GM18873 (cell line): ENCODE data around the gene SDHAF3.
"Not testable (repeated sequence)": the region's sequence is repeated elsewhere in the genome, so short reads cannot be mapped to it uniquely, and the experiment has no call there.

Source experiments
- ATAC-seq: cut with Tn5 transposase; IDR thresholded peaks from one replicate; pipeline ENCODE4 v1.9.1; 2021; ENCODE audit warnings: mild to moderate bottlenecking, moderate library complexity, moderate number of reproducible peaks; ENCODE audit not compliant: unreplicated experiment, low FRiP score

SDHAF3 gene

GRCh38 chr7:97120713-97121457, 3.4 kb downstream of the SDHAF3 start:
- no peak for ATAC-seq

- ATAC-seq, result not testable (repeated sequence)
These were observed 5.6 kb downstream of the SDHAF3 start for GRCh38 chr7:97123115-97123514.

- no peak for ATAC-seq
These were observed 9.1 kb downstream of the SDHAF3 start for GRCh38 chr7:97126483-97127171.

GRCh38 chr7:97128736-97129135, 11.2 kb downstream of the SDHAF3 start:
- no peak for ATAC-seq

- ATAC-seq, result no peak
These were observed 13.1 kb downstream of the SDHAF3 start for GRCh38 chr7:97130417-97131139.

GRCh38 chr7:97133159-97133558, 15.7 kb downstream of the SDHAF3 start:
- no peak for ATAC-seq

GRCh38 chr7:97138830-97139229, 21.3 kb downstream of the SDHAF3 start:
- no peak for ATAC-seq

- no peak for ATAC-seq
These were observed 27.6 kb downstream of the SDHAF3 start for GRCh38 chr7:97145068-97145467.

GRCh38 chr7:97149843-97150242, 32.3 kb downstream of the SDHAF3 start:
- ATAC-seq, result no peak

GRCh38 chr7:97155897-97156418, 38.5 kb downstream of the SDHAF3 start:
- no peak for ATAC-seq

- ATAC-seq, result not testable (repeated sequence)
These were observed 42.5 kb downstream of the SDHAF3 start for GRCh38 chr7:97159984-97160383.

GRCh38 chr7:97161609-97162008, 44.1 kb downstream of the SDHAF3 start:
- not testable (repeated sequence) for ATAC-seq

- no peak for ATAC-seq
These were observed 48.8 kb downstream of the SDHAF3 start for GRCh38 chr7:97166308-97166707.

- no peak for ATAC-seq
These were observed 49.7 kb downstream of the SDHAF3 start for GRCh38 chr7:97167176-97167575.

GRCh38 chr7:97167749-97168148, 50.3 kb downstream of the SDHAF3 start:
- no peak for ATAC-seq

- no peak for ATAC-seq
These were observed 56.8 kb downstream of the SDHAF3 start for GRCh38 chr7:97174303-97174702.

- peak; percentile 71 for ATAC-seq
These were observed 62.1 kb downstream of the SDHAF3 start for GRCh38 chr7:97179454-97180104.

GRCh38 chr7:97187067-97187466, 69.6 kb downstream of the SDHAF3 start:
- ATAC-seq, result no peak

GRCh38 chr7:97196174-97196573, 78.7 kb downstream of the SDHAF3 start:
- not testable (repeated sequence) for ATAC-seq

- ATAC-seq, result no peak
These were observed 81.1 kb downstream of the SDHAF3 start for GRCh38 chr7:97198596-97198995.

GRCh38 chr7:97200018-97200417, 82.5 kb downstream of the SDHAF3 start:
- no peak for ATAC-seq
